K562 (cell line): Measurements from ENCODE around the gene OOEP. TPM values are rescaled to one million over a fixed set of nuclear protein-coding genes. Genes with fewer than 3 reads are reported as not detected.

Experiments
- ARID1B ChIP-seq: fragments of 450-650 bp; IDR thresholded peaks from 2 replicates; pipeline ENCODE4 v1.6.1; 2016; ENCODE audit warnings: antibody characterized with exemption, mild to moderate bottlenecking, inconsistent platforms
- DACH1 ChIP-seq: fragments of 450-650 bp; IDR thresholded peaks from 2 replicates; pipeline ENCODE4 v1.6.1; 2018; ENCODE audit not compliant: partially characterized antibody
- ELF2 ChIP-seq: fragments of 250-450 bp; sonication (Bioruptor Pico); IDR thresholded peaks from 2 replicates; pipeline ENCODE4 v1.5.0; 2021; ENCODE audit warnings: mild to moderate bottlenecking
- JUND ChIP-seq, 2 experiments: IDR thresholded peaks; 2 replicates in 1 of 2; 3 replicates in 1 of 2; pipeline ENCODE4 v1.6.1; 2011; ENCODE audit warnings: borderline replicate concordance in 2 of 2, low read depth in 2 of 2, low read length in 2 of 2, improper control_type of control experiment in 1 of 2, missing biosample characterization in 1 of 2, missing genetic modification characterization in 1 of 2, missing genetic modification reagents in 1 of 2
- KAT7 ChIP-seq: sonication (generic); formaldehyde crosslinking; IDR thresholded peaks from 2 replicates; pipeline ENCODE4 v1.8.0; 2022; ENCODE audit warnings: missing genetic modification reagents, mild to moderate bottlenecking, borderline replicate concordance
- PCBP1 ChIP-seq: fragments of 200-400 bp; formaldehyde crosslinking; IDR thresholded peaks from 2 replicates; pipeline ENCODE4 v1.6.1; 2018; ENCODE audit warnings: mild to moderate bottlenecking, low read depth, low read length; ENCODE audit not compliant: poor library complexity, severe bottlenecking
- POLR2B ChIP-seq: fragments of 450-650 bp; IDR thresholded peaks from 2 replicates; pipeline ENCODE4 v1.6.1; 2018; ENCODE audit warnings: low read depth; ENCODE audit not compliant: partially characterized antibody
- SLC30A9 ChIP-seq: fragments of 250-450 bp; sonication (Bioruptor Pico); IDR thresholded peaks from 2 replicates; pipeline ENCODE4 v1.8.0; 2022; ENCODE audit warnings: mild to moderate bottlenecking, moderate library complexity
- ZBTB1 ChIP-seq: sonication (generic); formaldehyde crosslinking; IDR thresholded peaks from 2 replicates; pipeline ENCODE4 v1.8.1; 2023; ENCODE audit warnings: missing genetic modification reagents, low read depth, mild to moderate bottlenecking, borderline replicate concordance
- ZFX ChIP-seq: sonication (generic); formaldehyde crosslinking; IDR thresholded peaks from 2 replicates; pipeline ENCODE4 v1.8.0; 2022; ENCODE audit warnings: mild to moderate bottlenecking, missing genetic modification reagents, moderate library complexity
- ZNF384 ChIP-seq: IDR thresholded peaks from 2 replicates; pipeline ENCODE4 v1.6.1; 2012; ENCODE audit warnings: low read depth, low read length, improper control_type of control experiment
- ZNF589 ChIP-seq: fragments of 200-800 bp; sonication (Bioruptor generic); IDR thresholded peaks from 2 replicates; pipeline ENCODE4 v1.6.1; 2016; ENCODE audit warnings: low read depth, missing genetic modification characterization, missing compliant biosample characterization
- polyA plus RNA-seq, 8 experiments: library from polyadenylated mRNA; depleted of rRNA in 4 of 8; stranded (reverse) in 5 of 8; unstranded in 3 of 8; fragments of >200 nt; fragmentation: Nextera tagmentation in 2 of 8; fragmentation: Illumina TruSeq in 1 of 8; extraction: Ambion mirVana in 2 of 8; extraction: Trizol in 1 of 8; gene quantifications; 2 replicates each; pipeline versions ENCODE4 v1.2.1 to v1.2.3, GENCODE V29; 2011 to 2014; ENCODE audit warnings: inconsistent platforms in 1 of 8, missing spikeins in 1 of 8
- total RNA-seq, 7 experiments: library from RNA; depleted of rRNA in 6 of 7; stranded (reverse); fragments of >200 nt in 6 of 7; fragmentation: Illumina TruSeq in 2 of 7; extraction: Trizol in 2 of 7; gene quantifications; 2 replicates each; pipeline versions ENCODE4 v1.2.1 to v1.2.3, GENCODE V29; 2011 to 2021; ENCODE audit warnings: low replicate concordance in 1 of 7
- TF ChIP-seq, protein P1 (sequence below): IDR thresholded peaks from 2 replicates; pipeline ENCODE4 v1.6.1; 2011; ENCODE audit warnings: borderline replicate concordance, low read depth, mild to moderate bottlenecking, moderate library complexity, low read length; ENCODE audit not compliant: insufficient read depth, poor library complexity, severe bottlenecking
- TF ChIP-seq, protein P2 (sequence below): sonication (generic); formaldehyde crosslinking; IDR thresholded peaks from 2 replicates; pipeline ENCODE4 v1.8.0; 2023; ENCODE audit warnings: mild to moderate bottlenecking, missing genetic modification reagents
- TF ChIP-seq, protein P3 (sequence below): sonication (generic); formaldehyde crosslinking; IDR thresholded peaks from 2 replicates; pipeline ENCODE4 v1.8.0; 2022; ENCODE audit warnings: missing genetic modification reagents, mild to moderate bottlenecking, moderate library complexity, borderline replicate concordance
- TF ChIP-seq, protein P4 (sequence below): sonication (generic); formaldehyde crosslinking; IDR thresholded peaks from 2 replicates; pipeline ENCODE4 v1.8.0; 2022; ENCODE audit warnings: mild to moderate bottlenecking, missing genetic modification reagents

OOEP gene
- total and polyA plus RNA-seq, 9 of the 15 experiments (the other 6 are each of a cell fraction or from before 2014, with no cell fraction given): not detected

DNA sequence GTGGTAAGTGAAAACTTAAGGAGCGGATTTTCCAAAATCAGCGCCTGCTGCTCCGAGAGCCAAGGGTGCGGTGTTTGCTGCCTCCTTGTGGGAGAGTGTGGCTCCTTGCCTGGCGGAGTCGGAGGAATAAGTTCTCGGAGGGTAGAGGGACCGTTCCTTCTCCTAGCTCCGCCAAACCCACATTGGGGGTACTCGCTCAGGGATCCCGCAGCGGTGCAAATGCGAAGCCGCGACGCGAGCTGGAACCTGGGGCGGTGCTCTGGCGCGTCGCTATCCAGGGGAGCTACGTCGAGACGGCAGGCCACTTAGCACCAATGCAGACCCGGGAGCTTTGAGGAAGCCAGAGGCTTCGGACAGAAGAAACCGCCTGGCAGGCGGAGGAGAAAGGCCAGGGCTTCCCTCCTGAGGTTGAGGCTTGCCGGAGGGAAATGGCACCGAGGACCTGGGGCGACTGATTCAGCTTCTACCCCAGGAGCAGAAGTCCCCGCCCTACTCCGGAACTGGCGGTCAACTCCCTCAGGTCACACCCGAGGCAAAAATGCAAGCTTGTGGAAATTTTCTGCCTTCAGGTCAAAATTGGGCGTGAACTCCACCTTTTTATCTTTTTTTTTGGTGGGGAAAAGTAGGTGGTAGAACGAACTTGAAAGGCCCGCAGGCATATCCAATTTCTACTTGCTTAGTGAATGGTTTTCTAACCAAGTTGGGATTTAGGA is 19.3 kb upstream of the OOEP start (continued):
- TF ChIP-seq, protein P1, sequence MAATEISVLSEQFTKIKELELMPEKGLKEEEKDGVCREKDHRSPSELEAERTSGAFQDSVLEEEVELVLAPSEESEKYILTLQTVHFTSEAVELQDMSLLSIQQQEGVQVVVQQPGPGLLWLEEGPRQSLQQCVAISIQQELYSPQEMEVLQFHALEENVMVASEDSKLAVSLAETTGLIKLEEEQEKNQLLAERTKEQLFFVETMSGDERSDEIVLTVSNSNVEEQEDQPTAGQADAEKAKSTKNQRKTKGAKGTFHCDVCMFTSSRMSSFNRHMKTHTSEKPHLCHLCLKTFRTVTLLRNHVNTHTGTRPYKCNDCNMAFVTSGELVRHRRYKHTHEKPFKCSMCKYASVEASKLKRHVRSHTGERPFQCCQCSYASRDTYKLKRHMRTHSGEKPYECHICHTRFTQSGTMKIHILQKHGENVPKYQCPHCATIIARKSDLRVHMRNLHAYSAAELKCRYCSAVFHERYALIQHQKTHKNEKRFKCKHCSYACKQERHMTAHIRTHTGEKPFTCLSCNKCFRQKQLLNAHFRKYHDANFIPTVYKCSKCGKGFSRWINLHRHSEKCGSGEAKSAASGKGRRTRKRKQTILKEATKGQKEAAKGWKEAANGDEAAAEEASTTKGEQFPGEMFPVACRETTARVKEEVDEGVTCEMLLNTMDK: peak; percentile 87
- TF ChIP-seq ARID1B (peak; percentile 69), POLR2B (peak; percentile 87), KAT7 (CRISPR knock-in tag) (peak; percentile 73; the same call in 1 of the 2 replicates), JUND (IDR thresholded peaks at IDR 0.05; ENCODE audit: borderline replicate concordance, low read depth, low read length) (peak; percentile 52; the same call in 1 of the 2 replicates), JUND (tag; IDR thresholded peaks at IDR 0.05; ENCODE audit: borderline replicate concordance, low read depth, low read length) (peak; percentile 48; the same call in 1 of the 3 replicates), ZNF384 (peak; percentile 50; the same call in 1 of the 2 replicates), DACH1 (no peak), SLC30A9 (no peak), ZNF589 (CRISPR knock-in tag) (peak; percentile 7; the same call in 1 of the 2 replicates), ELF2 (no peak), ZFX (peak; percentile 62), PCBP1 (no peak), ZBTB1 (CRISPR knock-in tag) (peak; percentile 42; the same call in 1 of the 2 replicates)
- TF ChIP-seq, protein P2, sequence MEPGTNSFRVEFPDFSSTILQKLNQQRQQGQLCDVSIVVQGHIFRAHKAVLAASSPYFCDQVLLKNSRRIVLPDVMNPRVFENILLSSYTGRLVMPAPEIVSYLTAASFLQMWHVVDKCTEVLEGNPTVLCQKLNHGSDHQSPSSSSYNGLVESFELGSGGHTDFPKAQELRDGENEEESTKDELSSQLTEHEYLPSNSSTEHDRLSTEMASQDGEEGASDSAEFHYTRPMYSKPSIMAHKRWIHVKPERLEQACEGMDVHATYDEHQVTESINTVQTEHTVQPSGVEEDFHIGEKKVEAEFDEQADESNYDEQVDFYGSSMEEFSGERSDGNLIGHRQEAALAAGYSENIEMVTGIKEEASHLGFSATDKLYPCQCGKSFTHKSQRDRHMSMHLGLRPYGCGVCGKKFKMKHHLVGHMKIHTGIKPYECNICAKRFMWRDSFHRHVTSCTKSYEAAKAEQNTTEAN (CRISPR knock-in tag): no peak
- TF ChIP-seq, protein P3, sequence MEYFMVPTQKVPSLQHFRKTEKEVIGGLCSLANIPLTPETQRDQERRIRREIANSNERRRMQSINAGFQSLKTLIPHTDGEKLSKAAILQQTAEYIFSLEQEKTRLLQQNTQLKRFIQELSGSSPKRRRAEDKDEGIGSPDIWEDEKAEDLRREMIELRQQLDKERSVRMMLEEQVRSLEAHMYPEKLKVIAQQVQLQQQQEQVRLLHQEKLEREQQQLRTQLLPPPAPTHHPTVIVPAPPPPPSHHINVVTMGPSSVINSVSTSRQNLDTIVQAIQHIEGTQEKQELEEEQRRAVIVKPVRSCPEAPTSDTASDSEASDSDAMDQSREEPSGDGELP: peak; percentile 74; the same call in 1 of the 2 replicates
- TF ChIP-seq, protein P4, sequence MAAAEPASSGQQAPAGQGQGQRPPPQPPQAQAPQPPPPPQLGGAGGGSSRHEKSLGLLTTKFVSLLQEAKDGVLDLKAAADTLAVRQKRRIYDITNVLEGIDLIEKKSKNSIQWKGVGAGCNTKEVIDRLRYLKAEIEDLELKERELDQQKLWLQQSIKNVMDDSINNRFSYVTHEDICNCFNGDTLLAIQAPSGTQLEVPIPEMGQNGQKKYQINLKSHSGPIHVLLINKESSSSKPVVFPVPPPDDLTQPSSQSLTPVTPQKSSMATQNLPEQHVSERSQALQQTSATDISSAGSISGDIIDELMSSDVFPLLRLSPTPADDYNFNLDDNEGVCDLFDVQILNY (CRISPR knock-in tag): no peak
